EH (cell line): Measurements from ENCODE around the gene PDHB.
"Not testable (repeated sequence)": the region's sequence is repeated elsewhere in the genome, so short reads cannot be mapped to it uniquely, and the experiment has no call there.

Experiments used
- DNase-seq: peaks from one replicate; pipeline ENCODE4 v3.0.0-alpha.2; 2015; ENCODE audit warnings: low read depth

The PDHB gene

GRCh38 chr3:58437276-58437675, 3.6 kb upstream of the PDHB start:
- DNase-seq, result not testable (repeated sequence)

- DNase-seq, result peak; percentile 94
These were observed 1.4 kb upstream of the PDHB start for GRCh38 chr3:58434990-58435389.

- DNase-seq, result no peak
These were observed 879 bp upstream of the PDHB start for GRCh38 chr3:58434511-58434910.

- DNase-seq, result no peak
These were observed 504 bp upstream of the PDHB start for GRCh38 chr3:58434168-58434504.

- no peak for DNase-seq
These were observed 727 bp downstream of the PDHB start for GRCh38 chr3:58432905-58433304.

GRCh38 chr3:58429657-58430056, 4.0 kb downstream of the PDHB start:
- DNase-seq, result peak; percentile 31

- DNase-seq, result no peak
These were observed 5.8 kb downstream of the PDHB start for GRCh38 chr3:58427661-58428361.

- no peak for DNase-seq
These were observed 7.8 kb downstream of the PDHB start for GRCh38 chr3:58425782-58426181.

- DNase-seq, result no peak
These were observed 9.0 kb downstream of the PDHB start for GRCh38 chr3:58424613-58425012.

GRCh38 chr3:58422756-58423325, 10.8 kb downstream of the PDHB start:
- peak; percentile 39 for DNase-seq

- DNase-seq, result no peak
These were observed 12.6 kb downstream of the PDHB start for GRCh38 chr3:58421004-58421403.

- peak; percentile 71 for DNase-seq
These were observed 13.7 kb downstream of the PDHB start for GRCh38 chr3:58419780-58420507.

GRCh38 chr3:58418227-58418626, 15.4 kb downstream of the PDHB start:
- DNase-seq, result no peak

- DNase-seq, result no peak
These were observed 16.6 kb downstream of the PDHB start for GRCh38 chr3:58417075-58417474.

- DNase-seq, result no peak
These were observed 17.4 kb downstream of the PDHB start for GRCh38 chr3:58416191-58416590.

GRCh38 chr3:58414538-58415197, 19.0 kb downstream of the PDHB start:
- peak; percentile 70 for DNase-seq

- DNase-seq, result no peak
These were observed 21.5 kb downstream of the PDHB start for GRCh38 chr3:58411851-58412830.

- peak; percentile 84 for DNase-seq
These were observed 22.6 kb downstream of the PDHB start for GRCh38 chr3:58411036-58411435.

GRCh38 chr3:58409663-58410062, 24.0 kb downstream of the PDHB start:
- DNase-seq, result no peak

GRCh38 chr3:58408906-58409305, 24.7 kb downstream of the PDHB start:
- DNase-seq, result peak; percentile 25

GRCh38 chr3:58404396-58404795, 29.2 kb downstream of the PDHB start:
- DNase-seq, result peak; percentile 66
